Measurements from ENCODE around the gene HOXC9.

The HOXC9 gene

GRCh38 chr12:53965281-53966084, 34.5 kb upstream of the HOXC9 start:
- H3K4me1 ChIP-seq (ENCODE audit: control insufficient read depth, low read depth, low read length), result peaks cover 3% of the 10 kb centered on the region
- peaks cover 100% of the 10 kb centered on the region for H3K27me3 ChIP-seq (ENCODE audit: control insufficient read depth, insufficient read depth, low read length)
- no peak overlapping the region for H3K9ac ChIP-seq (ENCODE audit: low read length)
- H3K27ac ChIP-seq (ENCODE audit: low read length), result no peak overlapping the region
- peak overlapping the region; percentile 23 for H3K4me3 ChIP-seq (ENCODE audit: low read length)
- no peaks in the 10 kb centered on the region for H3K9me3 ChIP-seq (ENCODE audit: control insufficient read depth, low read depth, low read length)
- H3K36me3 ChIP-seq (ENCODE audit: control insufficient read depth, low read depth, low read length), result no peaks in the 10 kb centered on the region

- no peaks in the 10 kb centered on the region for H3K36me3 ChIP-seq (ENCODE audit: control insufficient read depth, low read depth, low read length)
- peaks cover 100% of the 10 kb centered on the region for H3K27me3 ChIP-seq (ENCODE audit: control insufficient read depth, insufficient read depth, low read length)
- H3K9ac ChIP-seq (ENCODE audit: low read length), result no peak overlapping the region
- H3K4me3 ChIP-seq (ENCODE audit: low read length), result peak overlapping the region; percentile 23
- H3K9me3 ChIP-seq (ENCODE audit: control insufficient read depth, low read depth, low read length), result no peaks in the 10 kb centered on the region
- peaks cover 3% of the 10 kb centered on the region for H3K4me1 ChIP-seq (ENCODE audit: control insufficient read depth, low read depth, low read length)
- no peak overlapping the region for H3K27ac ChIP-seq (ENCODE audit: low read length)
These were observed 33.9 kb upstream of the HOXC9 start for GRCh38 chr12:53966085-53966384.

GRCh38 chr12:53966385-53967133, 33.4 kb upstream of the HOXC9 start:
- Histone ChIP-seq H3K4me1 (ENCODE audit: control insufficient read depth, low read depth, low read length) (peaks cover 3% of the 10 kb centered on the region), H3K9me3 (ENCODE audit: control insufficient read depth, low read depth, low read length) (no peaks in the 10 kb centered on the region), H3K4me3 (ENCODE audit: low read length) (peak overlapping the region; percentile 23), H3K27ac (ENCODE audit: low read length) (no peak overlapping the region), H3K36me3 (ENCODE audit: control insufficient read depth, low read depth, low read length) (no peaks in the 10 kb centered on the region), H3K9ac (ENCODE audit: low read length) (no peak overlapping the region), H3K27me3 (ENCODE audit: control insufficient read depth, insufficient read depth, low read length) (peaks cover 100% of the 10 kb centered on the region)

GRCh38 chr12:53967421-53967925, 32.5 kb upstream of the HOXC9 start:
- peaks cover 3% of the 10 kb centered on the region for H3K4me1 ChIP-seq (ENCODE audit: control insufficient read depth, low read depth, low read length)
- H3K27me3 ChIP-seq (ENCODE audit: control insufficient read depth, insufficient read depth, low read length), result peaks cover 100% of the 10 kb centered on the region
- no peak overlapping the region for H3K9ac ChIP-seq (ENCODE audit: low read length)
- H3K36me3 ChIP-seq (ENCODE audit: control insufficient read depth, low read depth, low read length), result no peaks in the 10 kb centered on the region
- H3K9me3 ChIP-seq (ENCODE audit: control insufficient read depth, low read depth, low read length), result no peaks in the 10 kb centered on the region
- H3K4me3 ChIP-seq (ENCODE audit: low read length), result no peak overlapping the region
- H3K27ac ChIP-seq (ENCODE audit: low read length), result no peak overlapping the region

GRCh38 chr12:53968214-53969127, 31.5 kb upstream of the HOXC9 start:
- Histone ChIP-seq H3K4me1 (ENCODE audit: control insufficient read depth, low read depth, low read length) (peaks cover 7% of the 10 kb centered on the region), H3K36me3 (ENCODE audit: control insufficient read depth, low read depth, low read length) (no peaks in the 10 kb centered on the region), H3K9me3 (ENCODE audit: control insufficient read depth, low read depth, low read length) (no peaks in the 10 kb centered on the region), H3K27me3 (ENCODE audit: control insufficient read depth, insufficient read depth, low read length) (peaks cover 100% of the 10 kb centered on the region), H3K27ac (ENCODE audit: low read length) (no peak overlapping the region), H3K9ac (ENCODE audit: low read length) (no peak overlapping the region), H3K4me3 (ENCODE audit: low read length) (no peak overlapping the region)

GRCh38 chr12:53969588-53970259, 30.2 kb upstream of the HOXC9 start:
- no peak overlapping the region for H3K4me3 ChIP-seq (ENCODE audit: low read length)
- H3K4me1 ChIP-seq (ENCODE audit: control insufficient read depth, low read depth, low read length), result peaks cover 7% of the 10 kb centered on the region
- H3K9me3 ChIP-seq (ENCODE audit: control insufficient read depth, low read depth, low read length), result no peaks in the 10 kb centered on the region
- no peak overlapping the region for H3K27ac ChIP-seq (ENCODE audit: low read length)
- H3K9ac ChIP-seq (ENCODE audit: low read length), result no peak overlapping the region
- peaks cover 100% of the 10 kb centered on the region for H3K27me3 ChIP-seq (ENCODE audit: control insufficient read depth, insufficient read depth, low read length)
- no peaks in the 10 kb centered on the region for H3K36me3 ChIP-seq (ENCODE audit: control insufficient read depth, low read depth, low read length)

- Histone ChIP-seq H3K36me3 (ENCODE audit: control insufficient read depth, low read depth, low read length) (no peaks in the 10 kb centered on the region), H3K27ac (ENCODE audit: low read length) (no peak overlapping the region), H3K4me3 (ENCODE audit: low read length) (no peak overlapping the region), H3K9ac (ENCODE audit: low read length) (no peak overlapping the region), H3K4me1 (ENCODE audit: control insufficient read depth, low read depth, low read length) (peaks cover 7% of the 10 kb centered on the region), H3K27me3 (ENCODE audit: control insufficient read depth, insufficient read depth, low read length) (peaks cover 100% of the 10 kb centered on the region), H3K9me3 (ENCODE audit: control insufficient read depth, low read depth, low read length) (no peaks in the 10 kb centered on the region)
These were observed 29.5 kb upstream of the HOXC9 start for GRCh38 chr12:53970451-53970850.

- no peak overlapping the region for H3K27ac ChIP-seq (ENCODE audit: low read length)
- H3K27me3 ChIP-seq (ENCODE audit: control insufficient read depth, insufficient read depth, low read length), result peaks cover 100% of the 10 kb centered on the region
These were observed 28.8 kb upstream of the HOXC9 start for GRCh38 chr12:53971129-53971528.

GRCh38 chr12:53971686-53972085, 28.3 kb upstream of the HOXC9 start:
- no peak overlapping the region for H3K9ac ChIP-seq (ENCODE audit: low read length)
- no peaks in the 10 kb centered on the region for H3K36me3 ChIP-seq (ENCODE audit: control insufficient read depth, low read depth, low read length)
- H3K4me1 ChIP-seq (ENCODE audit: control insufficient read depth, low read depth, low read length), result peaks cover 7% of the 10 kb centered on the region
- H3K4me3 ChIP-seq (ENCODE audit: low read length), result no peak overlapping the region
- no peaks in the 10 kb centered on the region for H3K9me3 ChIP-seq (ENCODE audit: control insufficient read depth, low read depth, low read length)
- H3K27me3 ChIP-seq (ENCODE audit: control insufficient read depth, insufficient read depth, low read length), result peaks cover 100% of the 10 kb centered on the region
- no peak overlapping the region for H3K27ac ChIP-seq (ENCODE audit: low read length)

More at GRCh38 chr12:53971129-53971528, 28.8 kb upstream of the HOXC9 start:
- no peaks in the 10 kb centered on the region for H3K36me3 ChIP-seq (ENCODE audit: control insufficient read depth, low read depth, low read length)
- no peaks in the 10 kb centered on the region for H3K9me3 ChIP-seq (ENCODE audit: control insufficient read depth, low read depth, low read length)
- H3K4me1 ChIP-seq (ENCODE audit: control insufficient read depth, low read depth, low read length), result peaks cover 10% of the 10 kb centered on the region
- no peak overlapping the region for H3K9ac ChIP-seq (ENCODE audit: low read length)
- H3K4me3 ChIP-seq (ENCODE audit: low read length), result no peak overlapping the region

GRCh38 chr12:53972152-53972702, 27.7 kb upstream of the HOXC9 start:
- Histone ChIP-seq H3K9me3 (ENCODE audit: control insufficient read depth, low read depth, low read length) (no peaks in the 10 kb centered on the region), H3K27me3 (ENCODE audit: control insufficient read depth, insufficient read depth, low read length) (peaks cover 100% of the 10 kb centered on the region), H3K36me3 (ENCODE audit: control insufficient read depth, low read depth, low read length) (no peaks in the 10 kb centered on the region), H3K4me3 (ENCODE audit: low read length) (no peak overlapping the region), H3K4me1 (ENCODE audit: control insufficient read depth, low read depth, low read length) (peaks cover 7% of the 10 kb centered on the region), H3K27ac (ENCODE audit: low read length) (no peak overlapping the region), H3K9ac (ENCODE audit: low read length) (no peak overlapping the region)
